ENCODE measurements around the gene EDN2. TPM values are rescaled to one million over a fixed set of nuclear protein-coding genes. Genes with fewer than 3 reads are reported as not detected.

The EDN2 gene
- total and polyA plus RNA-seq, 2 of the 8 experiments (the other 6 are each of a cell fraction or from before 2014, with no cell fraction given), result 0.32 to 0.39 TPM

GRCh38 chr1:41516168-41517061 is 31.9 kb upstream of the EDN2 start:
- H3K79me2 ChIP-seq (ENCODE audit: control insufficient read depth in 1 of 2, insufficient read depth in 2 of 2, low read length in 2 of 2), result no peaks in the 10 kb centered on the region
- no peak overlapping the region for H2BK20ac ChIP-seq (ENCODE audit: low read length)
- no peak for FAIRE-seq
- H2BK5ac ChIP-seq (ENCODE audit: low read depth, low read length), result no peak overlapping the region
- H2BK12ac ChIP-seq (ENCODE audit: low read depth, low read length), result no peak overlapping the region
- peak overlapping the region; percentile 5 to 56 (median 30); a peak in 6 of 8 replicates for H3K4me3 ChIP-seq (ENCODE audit: extremely low read depth in 1 of 4, insufficient read depth in 2 of 4, low read depth in 3 of 4, low read length in 4 of 4)
- H3K4me2 ChIP-seq (ENCODE audit: insufficient read depth in 1 of 2, low read depth in 2 of 2, low read length in 2 of 2), result peak overlapping the region; percentile 20 to 68
- H3K4me1 ChIP-seq (replicated peaks in 1 of 4; ENCODE audit: control insufficient read depth in 3 of 4, insufficient read depth in 4 of 4, low read length in 3 of 4), result peaks cover 6 to 8% (median 8%) of the 10 kb centered on the region in 4 experiments
- no peaks in the 10 kb centered on the region; the same call in 1 of the 2 replicates for H3K23me2 ChIP-seq (ENCODE audit: low read depth, low read length)
- POLR2A ChIA-PET (ENCODE audit: partially characterized antibody), result interaction anchor here (1.1 to 1.4 kb wide), 2 partner anchors 19 to 20 kb away, joined by 3 to 6 read pairs; no protein-coding TSS in a partner anchor
- H3K9ac ChIP-seq (replicated peaks in 1 of 4; ENCODE audit: extremely low read depth in 1 of 4, low read depth in 3 of 4, low read length in 3 of 4), result no peak overlapping the region
- H2AFZ ChIP-seq (ENCODE audit: low read length), result peak overlapping the region; percentile 99; the same call in 1 of the 2 replicates
- no peak overlapping the region for H3K56ac ChIP-seq (replicated peaks; ENCODE audit: insufficient read length, low read depth, low read length)
- peak overlapping the region; percentile 71 for H4K8ac ChIP-seq (ENCODE audit: extremely low read depth, insufficient read depth, low read length)
- H3K18ac ChIP-seq (ENCODE audit: extremely low read depth, low read length), result no peak overlapping the region
- H3K4ac ChIP-seq (replicated peaks; ENCODE audit: insufficient read length, low read depth, low read length), result no peak overlapping the region
- H3K27me3 ChIP-seq (replicated peaks in 1 of 4; ENCODE audit: control insufficient read depth in 3 of 4, extremely low read depth in 1 of 4, insufficient read depth in 3 of 4, low read length in 3 of 4), result peaks cover 0 to 9% (median 5%) of the 10 kb centered on the region in 4 experiments; a peak in 5 of 7 replicates
- no peak overlapping the region for H3K27ac ChIP-seq (ENCODE audit: low read depth, low read length)
- H3K9me3 ChIP-seq (ENCODE audit: insufficient read depth in 2 of 2, low read depth in 1 of 2, low read length in 1 of 2), result no peaks in the 10 kb centered on the region
- peak; percentile 62 to 99 for DNase-seq (ENCODE audit: low read depth in 1 of 2, low spot score in 2 of 2)
- no peak overlapping the region for H2BK15ac ChIP-seq (ENCODE audit: low read length)
- no peaks in the 10 kb centered on the region for H3K79me1 ChIP-seq (ENCODE audit: low read depth, low read length)
- no peak overlapping the region for H3K23ac ChIP-seq (ENCODE audit: insufficient read length)
- no peaks in the 10 kb centered on the region for H3K36me3 ChIP-seq (ENCODE audit: control insufficient read depth in 2 of 4, insufficient read depth in 4 of 4, low read length in 3 of 4)
- 28% methylated on average over 42 of the region's 53 CpGs; no CpG with 5 or more reads in 1 of the 2 experiments for WGBS, 2 experiments (ENCODE audit: extremely low coverage in 1 of 2, insufficient coverage in 1 of 2, insufficient read length in 1 of 2, insufficient replicate concordance in 2 of 2, low coverage in 1 of 2, low lambda C conversion rate in 2 of 2, missing lambda C conversion rate in 1 of 2)
- H4K5ac ChIP-seq (ENCODE audit: insufficient read length, low read depth, low read length), result peak overlapping the region; percentile 72
- H3K14ac ChIP-seq (ENCODE audit: insufficient read length), result no peak overlapping the region
- CTCF ChIA-PET (ENCODE audit: partially characterized antibody), result interaction anchor here (0.7 to 10.4 kb wide), 37 partner anchors 10 to 657 kb away, joined by 3 to 205 read pairs (median 5); partner anchors contain the start of gene EDN2
- H4K91ac ChIP-seq (replicated peaks; ENCODE audit: insufficient read length, low read length), result peak overlapping the region; percentile 36
- H4K20me1 ChIP-seq (replicated peaks in 1 of 2; ENCODE audit: control insufficient read depth in 1 of 2, insufficient read depth in 2 of 2, low read length in 2 of 2), result no peaks in the 10 kb centered on the region
- peak overlapping the region; percentile 82 for H2BK120ac ChIP-seq (replicated peaks; ENCODE audit: low read depth, low read length)
- H2AK5ac ChIP-seq (ENCODE audit: low read depth, low read length), result no peak overlapping the region
- TF ChIP-seq SAP30 (IDR thresholded peaks at IDR 0.05; ENCODE audit: insufficient read depth, insufficient replicate concordance, low read length) (no peak), CBX8 (IDR thresholded peaks at IDR 0.05; ENCODE audit: borderline replicate concordance, low read depth, low read length) (no peak), RAD21 (IDR thresholded peaks at IDR 0.05 in 1 of 2, conservative IDR thresholded peaks at IDR 0.05 in 1 of 2; ENCODE audit: low read depth in 2 of 2, low read length in 2 of 2) (peak; percentile 73 to 77), KDM5A (IDR thresholded peaks at IDR 0.05; ENCODE audit: low read length) (no peak), BACH1 (IDR thresholded peaks at IDR 0.05; ENCODE audit: low read length) (peak; percentile 71), KDM1A (IDR thresholded peaks at IDR 0.05; ENCODE audit: borderline replicate concordance, low read length) (no peak), CREB1 (IDR thresholded peaks at IDR 0.05) (no peak), CEBPB (IDR thresholded peaks at IDR 0.05; ENCODE audit: low read depth, low read length) (no peak), CHD1 (IDR thresholded peaks at IDR 0.05; ENCODE audit: low read depth, low read length) (no peak), FOSL1 (IDR thresholded peaks at IDR 0.05; ENCODE audit: insufficient read depth, low read depth, low read length) (0 out of 2 replicates have a peak, but pooled peaks have one; percentile 9), RNF2 (IDR thresholded peaks at IDR 0.05; ENCODE audit: borderline replicate concordance, low read depth, low read length, missing control alignments, poor library complexity, severe bottlenecking) (no peak)
